ENCODE results near the gene SHANK2.

Gene SHANK2

DNA sequence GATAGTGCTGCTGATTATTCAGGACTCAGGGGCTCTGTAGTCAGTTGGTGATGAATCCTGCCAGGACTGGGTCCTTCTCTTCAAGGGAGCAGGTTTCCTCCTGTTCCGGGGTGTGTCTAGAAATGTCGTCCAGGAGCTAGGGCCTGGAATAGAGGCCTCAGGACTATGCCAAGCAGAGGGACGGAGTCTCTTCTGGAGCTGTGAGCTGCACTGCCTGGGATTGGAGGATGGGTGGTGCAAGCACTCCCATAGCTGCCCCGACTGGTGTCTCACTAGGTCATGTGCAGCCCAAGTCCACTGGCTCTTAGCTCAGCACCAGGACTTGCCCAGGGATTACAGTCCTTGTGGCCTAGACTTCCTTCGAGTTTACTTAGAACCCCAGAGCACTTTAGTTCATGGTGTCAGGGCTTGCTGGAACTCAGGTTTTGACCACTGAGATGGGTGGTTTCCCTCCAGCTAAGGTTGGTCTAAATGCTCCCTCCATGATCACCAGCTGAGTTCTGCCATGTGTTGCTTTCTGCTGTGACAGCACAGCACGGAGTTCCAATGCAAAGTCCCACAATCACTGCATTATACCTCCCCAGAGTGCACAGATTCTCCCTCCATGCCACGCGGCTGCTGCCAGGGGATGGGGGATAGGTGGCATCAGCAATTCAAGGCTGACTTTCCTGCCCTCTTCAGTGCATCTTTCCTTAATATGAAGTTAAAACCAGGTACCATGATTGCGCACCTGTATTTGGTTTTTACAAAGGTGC, 42.6 kb upstream of the SHANK2 start:
- TF ChIP-seq, protein P1, sequence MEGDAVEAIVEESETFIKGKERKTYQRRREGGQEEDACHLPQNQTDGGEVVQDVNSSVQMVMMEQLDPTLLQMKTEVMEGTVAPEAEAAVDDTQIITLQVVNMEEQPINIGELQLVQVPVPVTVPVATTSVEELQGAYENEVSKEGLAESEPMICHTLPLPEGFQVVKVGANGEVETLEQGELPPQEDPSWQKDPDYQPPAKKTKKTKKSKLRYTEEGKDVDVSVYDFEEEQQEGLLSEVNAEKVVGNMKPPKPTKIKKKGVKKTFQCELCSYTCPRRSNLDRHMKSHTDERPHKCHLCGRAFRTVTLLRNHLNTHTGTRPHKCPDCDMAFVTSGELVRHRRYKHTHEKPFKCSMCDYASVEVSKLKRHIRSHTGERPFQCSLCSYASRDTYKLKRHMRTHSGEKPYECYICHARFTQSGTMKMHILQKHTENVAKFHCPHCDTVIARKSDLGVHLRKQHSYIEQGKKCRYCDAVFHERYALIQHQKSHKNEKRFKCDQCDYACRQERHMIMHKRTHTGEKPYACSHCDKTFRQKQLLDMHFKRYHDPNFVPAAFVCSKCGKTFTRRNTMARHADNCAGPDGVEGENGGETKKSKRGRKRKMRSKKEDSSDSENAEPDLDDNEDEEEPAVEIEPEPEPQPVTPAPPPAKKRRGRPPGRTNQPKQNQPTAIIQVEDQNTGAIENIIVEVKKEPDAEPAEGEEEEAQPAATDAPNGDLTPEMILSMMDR (IDR thresholded peaks at IDR 0.05; ENCODE audit: insufficient read depth, low read depth, low read length, missing control alignments): no peak
- H3K4me3 ChIP-seq (ENCODE audit: low read depth, low read length): no peak overlapping the region
- DNase-seq (ENCODE audit: low read depth): no peak

DNA sequence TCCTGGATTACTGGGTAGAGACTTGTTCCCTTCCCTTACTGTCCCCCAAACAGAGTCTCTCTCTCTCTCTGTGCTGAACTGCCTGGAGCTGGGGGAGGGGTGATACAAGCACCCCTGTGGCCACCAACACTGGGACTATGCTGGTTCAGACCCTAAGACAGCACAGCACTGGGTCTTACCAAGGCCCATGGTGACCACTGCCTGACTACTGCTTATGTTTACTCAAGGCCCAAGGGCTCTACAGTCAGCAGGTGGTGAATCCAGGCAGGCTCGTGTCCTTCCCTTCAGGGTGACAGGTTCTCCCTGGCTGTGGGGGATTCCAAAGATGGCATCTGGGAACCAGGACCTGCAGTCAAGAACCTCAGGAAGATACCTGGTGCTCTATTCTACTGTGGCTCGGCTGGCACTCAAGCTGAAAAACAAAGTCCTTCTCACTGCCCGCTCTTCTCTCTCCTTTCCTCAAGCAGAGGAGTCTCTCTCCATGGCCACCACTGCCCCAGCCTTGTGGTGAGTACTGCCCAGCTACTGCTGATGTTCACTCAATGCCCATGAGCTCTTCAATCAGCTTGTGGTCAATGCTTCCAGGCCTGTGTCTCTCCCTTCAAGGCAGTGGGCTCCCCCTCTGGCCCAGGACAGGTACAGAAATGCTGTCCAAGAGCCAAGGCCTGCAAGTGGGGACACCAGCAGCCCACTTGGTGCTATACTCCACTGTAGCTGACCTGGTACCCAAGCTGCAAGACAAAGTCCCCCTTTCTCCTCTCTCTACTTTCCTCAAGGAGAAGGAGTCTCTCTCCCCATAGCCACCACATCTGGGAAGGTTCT, 41.8 kb upstream of the SHANK2 start:
- TF ChIP-seq, protein P1 (IDR thresholded peaks at IDR 0.05; ENCODE audit: insufficient read depth, low read depth, low read length, missing control alignments): no peak
- H3K4me3 ChIP-seq (ENCODE audit: low read depth, low read length): no peak overlapping the region
- DNase-seq (ENCODE audit: low read depth): no peak

DNA sequence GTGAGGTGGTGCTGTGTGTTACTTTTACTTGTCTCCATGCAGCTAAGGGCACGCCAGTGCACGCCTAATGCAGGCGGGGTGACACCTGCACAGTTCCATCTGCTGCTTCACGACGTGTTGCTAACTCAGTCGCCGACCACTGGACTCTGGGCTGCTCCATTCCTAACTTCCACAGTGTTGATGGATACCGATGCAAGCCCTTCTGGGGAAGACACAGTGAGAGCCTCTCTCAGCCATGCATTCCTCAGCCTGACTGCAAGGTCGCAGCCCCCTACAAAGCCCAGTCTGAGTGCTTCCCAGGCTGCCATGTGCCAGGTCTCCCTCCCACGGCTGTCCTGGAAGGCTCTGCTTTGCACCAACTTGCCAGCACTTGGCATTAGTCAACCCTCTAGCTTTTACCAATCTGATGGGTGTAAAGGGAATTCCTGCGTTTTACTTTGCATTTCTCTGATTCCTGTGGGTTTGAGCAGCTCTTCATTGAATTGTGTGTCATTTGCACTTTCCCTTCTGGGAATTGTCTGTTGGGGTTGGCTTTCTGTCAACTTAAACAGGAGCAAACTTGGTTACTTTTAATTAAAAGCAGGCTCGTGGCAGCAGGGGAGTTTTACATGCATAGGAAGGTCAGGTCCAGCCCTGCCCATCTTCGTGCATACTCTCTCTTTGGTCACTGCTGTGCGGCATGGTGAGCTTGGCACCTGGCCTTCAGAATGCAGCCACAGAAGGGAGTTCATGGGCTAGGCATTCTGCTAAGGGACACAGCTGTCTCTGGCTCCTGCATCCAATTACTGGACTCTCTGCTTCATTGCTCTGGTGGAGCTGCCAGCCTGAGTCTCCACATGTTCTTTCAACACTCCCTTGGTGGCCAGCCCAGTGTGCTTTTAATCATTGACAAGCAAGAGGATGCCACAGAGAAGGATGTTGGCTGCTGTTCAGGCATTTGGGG, 34.6 kb upstream of the SHANK2 start:
- no peak for DNase-seq (ENCODE audit: low read depth)
- H3K4me3 ChIP-seq (ENCODE audit: low read depth, low read length): no peak overlapping the region
- TF ChIP-seq, protein P1 (IDR thresholded peaks at IDR 0.05; ENCODE audit: insufficient read depth, low read depth, low read length, missing control alignments): no peak

DNA sequence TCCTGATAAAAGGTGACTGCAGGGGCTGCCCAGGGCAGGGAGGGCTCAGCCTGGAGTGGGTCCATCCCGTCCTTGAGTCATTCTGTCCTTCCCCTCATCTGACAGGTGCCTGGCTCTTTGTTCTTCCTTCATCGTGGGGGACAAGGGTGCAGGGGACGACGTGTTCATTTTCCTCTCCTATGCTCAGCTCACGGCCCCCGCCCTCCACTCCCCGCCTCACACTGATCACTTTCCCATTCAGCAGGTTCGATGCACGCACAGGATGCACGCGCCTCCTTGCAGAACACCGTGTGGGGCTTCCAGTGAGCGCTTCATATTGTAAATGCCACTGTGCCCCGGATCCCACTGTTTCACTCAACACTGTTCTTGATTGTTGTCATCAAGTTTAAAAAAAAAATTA, 32.7 kb upstream of the SHANK2 start:
- no peak for DNase-seq (ENCODE audit: low read depth)
- H3K4me3 ChIP-seq (ENCODE audit: low read depth, low read length): no peak overlapping the region
- TF ChIP-seq, protein P1 (IDR thresholded peaks at IDR 0.05; ENCODE audit: insufficient read depth, low read depth, low read length, missing control alignments): no peak

DNA sequence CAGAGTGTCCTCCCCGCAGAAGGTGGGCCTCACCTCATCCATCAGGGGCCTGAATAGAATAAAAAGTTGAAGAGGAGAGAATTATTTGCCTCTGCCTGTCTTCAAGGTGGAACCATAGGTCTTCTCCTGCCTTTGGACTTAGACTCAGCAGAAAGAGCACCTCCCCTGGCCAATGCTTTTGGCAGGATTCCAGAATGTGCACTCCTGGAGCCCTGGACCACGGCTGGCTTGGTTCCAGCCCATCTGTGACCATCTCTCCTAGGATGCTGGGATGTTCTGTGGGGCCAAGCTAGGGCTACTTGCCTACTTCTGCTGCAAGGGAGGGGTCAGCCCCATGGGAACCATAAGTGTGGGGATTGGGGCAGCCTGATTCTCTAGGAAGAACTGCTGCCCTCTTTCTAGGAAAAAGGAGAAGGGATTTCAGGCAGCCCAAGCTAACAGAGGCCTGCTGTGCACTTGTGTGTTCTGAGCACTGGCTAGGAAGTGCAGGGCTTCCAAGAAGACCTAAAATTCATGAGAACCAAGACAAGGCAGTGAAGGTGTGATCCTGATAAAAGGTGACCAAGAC, 32.2 kb upstream of the SHANK2 start:
- H3K4me3 ChIP-seq (ENCODE audit: low read depth, low read length): no peak overlapping the region
- TF ChIP-seq, protein P1 (IDR thresholded peaks at IDR 0.05; ENCODE audit: insufficient read depth, low read depth, low read length, missing control alignments): no peak
- DNase-seq (ENCODE audit: low read depth): no peak

DNA sequence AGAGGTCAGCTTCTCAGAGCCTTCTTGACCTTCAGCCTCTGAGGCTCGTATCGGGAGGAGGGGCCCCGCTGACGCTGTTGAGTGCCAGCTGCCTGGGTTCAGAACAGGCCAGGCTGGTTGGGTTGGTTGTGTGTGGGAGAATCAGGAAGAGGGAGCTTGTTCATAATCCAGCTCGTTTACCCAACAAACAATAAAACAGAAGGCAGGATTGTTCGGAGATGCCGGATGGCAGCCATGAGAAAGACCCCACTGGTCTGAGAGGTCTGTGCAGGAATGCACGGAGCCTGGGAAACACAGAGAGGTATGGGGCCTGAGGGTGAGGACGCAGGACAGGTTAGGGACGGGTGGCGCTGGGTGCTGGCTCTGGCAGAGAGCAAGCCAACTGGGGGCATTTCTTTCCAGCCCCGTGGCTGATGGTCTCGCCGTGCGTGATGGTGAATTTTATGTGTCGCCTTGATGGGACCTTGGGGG, 31.6 kb upstream of the SHANK2 start:
- DNase-seq (ENCODE audit: low read depth): no peak
- no peak overlapping the region for H3K4me3 ChIP-seq (ENCODE audit: low read depth, low read length)
- TF ChIP-seq, protein P1 (IDR thresholded peaks at IDR 0.05; ENCODE audit: insufficient read depth, low read depth, low read length, missing control alignments): no peak
